Endothelial cell of umbilical vein (primary cell): Measurements from ENCODE around the gene OR10J1. TPM values are rescaled to one million over a fixed set of nuclear protein-coding genes. Genes with fewer than 3 reads are reported as not detected.

Experiments used
- BruUV-seq: library from RNA; stranded (reverse); fragments of 400-500 nt; replicated peaks from 2 replicates; lab custom pipeline; 2021; lab: Mats Ljungman, UMichigan
- CTCF ChIA-PET: fragments of 300-600, 350-600 bp; sonication (Branson Sonifier 250); formaldehyde crosslinking; loops from one replicate; lab custom pipeline; 2021; ENCODE audit warnings: antibody characterized with exemption, inconsistent platforms; lab: Charles Lee
- POLR2A ChIA-PET: fragments of 300-600, 350-600 bp; sonication (Branson Sonifier 250); formaldehyde crosslinking; loops from one replicate; lab custom pipeline; 2021; ENCODE audit warnings: antibody characterized with exemption, inconsistent platforms; lab: Charles Lee
- DNase-seq: peaks from one replicate; pipeline ENCODE4 v3.0.0-alpha.2; 2011; ENCODE audit warnings: low read depth, low spot score
- FAIRE-seq: peaks from 2 replicates; lab custom pipeline; 2011; peaks lifted over from hg19 to GRCh38; lab: Jason Lieb, UNC
- H2AFZ ChIP-seq: 2 replicates; pipeline ENCODE4 v1.6.0; 2012; ENCODE audit warnings: low read depth, low read length, control low read depth, inconsistent platforms
- H3K27ac ChIP-seq: 2 replicates; pipeline ENCODE4 v1.5.1; 2011; ENCODE audit warnings: low read depth, mild to moderate bottlenecking, control low read depth, low read length, moderate library complexity; ENCODE audit not compliant: insufficient read depth
- H3K27me3 ChIP-seq, 2 experiments: 2 replicates each; pipeline versions ENCODE4 v1.6.0 to v1.6.1; 2011; ENCODE audit warnings: low read length in 2 of 2, mixed read lengths in 1 of 2; ENCODE audit not compliant: control insufficient read depth in 2 of 2, insufficient read depth in 2 of 2
- H3K36me3 ChIP-seq, 2 experiments: 2 replicates in 1 of 2; 3 replicates in 1 of 2; pipeline ENCODE4 v1.5.1; 2011; ENCODE audit warnings: low read length in 2 of 2, mild to moderate bottlenecking in 1 of 2, moderate library complexity in 1 of 2; ENCODE audit not compliant: control insufficient read depth in 2 of 2, insufficient read depth in 2 of 2; ENCODE audit errors: extremely low read depth in 1 of 2
- H3K4me1 ChIP-seq: 3 replicates; pipeline ENCODE4 v1.5.1; 2011; ENCODE audit warnings: mild to moderate bottlenecking, low read length; ENCODE audit not compliant: control insufficient read depth, insufficient read depth; ENCODE audit errors: extremely low read depth
- H3K4me2 ChIP-seq: 2 replicates; pipeline ENCODE4 v1.6.1; 2011; ENCODE audit warnings: low read length, control low read depth, mixed read lengths; ENCODE audit not compliant: insufficient read depth
- H3K4me3 ChIP-seq, 3 experiments: fragments of 200-600 bp in 1 of 3; sonication (generic), shearing (Covaris generic) in 1 of 3; replicated peaks in 1 of 3; 2 replicates each; pipeline ENCODE4 v1.5.1; 2011 to 2016; ENCODE audit warnings: control low read depth in 3 of 3, low read length in 3 of 3, mild to moderate bottlenecking in 2 of 3, inconsistent platforms in 1 of 3, low read depth in 1 of 3, moderate library complexity in 1 of 3; ENCODE audit not compliant: insufficient read depth in 1 of 3
- H3K79me2 ChIP-seq: 2 replicates; pipeline ENCODE4 v1.6.0; 2012; ENCODE audit warnings: low read length, inconsistent platforms; ENCODE audit not compliant: control insufficient read depth, insufficient read depth
- H3K9ac ChIP-seq: replicated peaks from 2 replicates; pipeline ENCODE3; 2011; ENCODE audit warnings: low read length, control low read depth; ENCODE audit not compliant: insufficient read depth; ENCODE audit errors: extremely low read depth
- H3K9me1 ChIP-seq: replicated peaks from 3 replicates; pipeline ENCODE4 v1.6.0; 2011; ENCODE audit warnings: mild to moderate bottlenecking, low read length; ENCODE audit not compliant: control insufficient read depth, insufficient read depth; ENCODE audit errors: extremely low read depth
- H3K9me3 ChIP-seq: replicated peaks from 2 replicates; pipeline ENCODE4 v1.5.1; 2012; ENCODE audit warnings: low read length, inconsistent platforms; ENCODE audit not compliant: control insufficient read depth, insufficient read depth
- H4K20me1 ChIP-seq: replicated peaks from 2 replicates; pipeline ENCODE3; 2011; ENCODE audit warnings: mild to moderate bottlenecking, low read length; ENCODE audit not compliant: control insufficient read depth, insufficient read depth; ENCODE audit errors: extremely low read depth
- CTCF ChIP-seq, 2 donors: IDR thresholded peaks; 1 replicate in 1 of 2; 2 replicates in 1 of 2; pipeline ENCODE4 v1.5.1; 2011; ENCODE audit warnings: low read length in 2 of 2, mild to moderate bottlenecking in 2 of 2, moderate library complexity in 2 of 2, control low read depth in 1 of 2, inconsistent platforms in 1 of 2, low read depth in 1 of 2; ENCODE audit not compliant: insufficient read depth in 1 of 2; ENCODE audit errors: extremely low read depth in 1 of 2
- EZH2 ChIP-seq: IDR thresholded peaks from 2 replicates; pipeline ENCODE4 v1.6.1; 2012; ENCODE audit warnings: borderline replicate concordance, low read depth, mild to moderate bottlenecking, moderate library complexity, low read length, inconsistent platforms; ENCODE audit not compliant: severe bottlenecking
- FOS ChIP-seq: IDR thresholded peaks from 2 replicates; pipeline ENCODE4 v1.6.1; 2011; ENCODE audit warnings: mild to moderate bottlenecking, low read length, moderate library complexity, borderline replicate concordance; ENCODE audit not compliant: insufficient read depth
- GATA2 ChIP-seq: IDR thresholded peaks from 2 replicates; pipeline ENCODE4 v1.7.0; 2011; ENCODE audit warnings: low read depth, mild to moderate bottlenecking, moderate library complexity, mixed read lengths, low read length; ENCODE audit not compliant: insufficient read length, insufficient read depth
- JUN ChIP-seq: IDR thresholded peaks from 2 replicates; pipeline ENCODE4 v1.6.1; 2011; ENCODE audit warnings: borderline replicate concordance, low read depth; ENCODE audit not compliant: insufficient read length, insufficient read depth
- MYC ChIP-seq: IDR thresholded peaks from one replicate; pipeline ENCODE4 v1.6.1; 2011; ENCODE audit warnings: mild to moderate bottlenecking, low read depth, low read length
- POLR2A ChIP-seq: IDR thresholded peaks from 2 replicates; pipeline ENCODE4 v1.6.1; 2012; ENCODE audit warnings: low read depth, mild to moderate bottlenecking, control low read depth, low read length
- POLR2AphosphoS5 ChIP-seq: IDR thresholded peaks from 2 replicates; pipeline ENCODE4 v1.6.1; 2012; ENCODE audit warnings: low read depth, mild to moderate bottlenecking, control low read depth, low read length, moderate library complexity; ENCODE audit not compliant: insufficient read depth
- dilution Hi-C: fragments of 300-500 bp; cut with MboI; formaldehyde crosslinking; loops from one replicate; pipeline ENCODE4 v1.15.0; 2019; ENCODE audit warnings: low sequenced_read_pairs; ENCODE audit not compliant: extremely low pct_ligation_motif_present
- intact Hi-C: fragments of 100-400 bp; cut with micrococcal nuclease; formaldehyde crosslinking; loops from one replicate; pipeline ENCODE4 v1.10.0; 2022
- polyA plus RNA-seq, 4 experiments: library from polyadenylated mRNA; depleted of rRNA in 3 of 4; stranded (reverse) in 3 of 4; unstranded in 1 of 4; fragments of >200 nt; gene quantifications; 2 replicates each; pipeline versions ENCODE4 v1.2.1 to v1.2.3, GENCODE V29; 2011 to 2012; ENCODE audit warnings: missing spikeins in 1 of 4
- total RNA-seq: library from RNA; stranded (reverse); gene quantifications from 2 replicates; pipeline ENCODE4 v1.2.3, GENCODE V29; 2021
- TF ChIP-seq, protein P1 (sequence below): IDR thresholded peaks from 2 replicates; pipeline ENCODE4 v1.6.1; 2011; ENCODE audit not compliant: insufficient read depth, insufficient read length

The OR10J1 gene
- total and polyA plus RNA-seq, 2 donors (not counting 3 experiments of a cell fraction or from before 2014, with no cell fraction given), result not detected

DNA sequence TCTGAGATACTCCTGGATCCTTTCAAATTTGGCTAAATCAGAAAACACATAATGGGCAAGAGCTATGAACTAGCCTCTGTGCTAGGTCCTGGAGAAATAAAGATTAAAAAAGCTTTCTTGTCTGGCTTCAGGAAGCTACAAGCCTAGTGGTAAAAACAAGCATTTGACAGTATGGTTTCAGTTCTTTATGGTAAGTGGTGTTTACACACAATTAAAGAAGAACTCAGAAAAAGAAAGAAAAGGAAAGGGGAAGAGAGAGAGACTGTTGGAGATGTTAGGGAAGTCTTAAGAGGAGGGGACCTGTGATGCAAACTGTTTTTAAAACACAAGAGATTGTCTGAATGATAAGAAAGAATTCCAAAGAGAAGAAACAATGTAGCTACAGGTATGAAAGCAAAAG, 1.8 kb downstream of the OR10J1 start:
- TF ChIP-seq JUN, result no peak
- no peak for TF ChIP-seq GATA2
- TF ChIP-seq FOS, result no peak
- no peak for TF ChIP-seq POLR2AphosphoS5
- TF ChIP-seq, protein P1, sequence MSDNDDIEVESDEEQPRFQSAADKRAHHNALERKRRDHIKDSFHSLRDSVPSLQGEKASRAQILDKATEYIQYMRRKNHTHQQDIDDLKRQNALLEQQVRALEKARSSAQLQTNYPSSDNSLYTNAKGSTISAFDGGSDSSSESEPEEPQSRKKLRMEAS, result no peak
- TF ChIP-seq MYC, result no peak
- TF ChIP-seq POLR2A, result no peak
- TF ChIP-seq CTCF (IDR thresholded peaks at IDR 0.05; ENCODE audit: extremely low read depth in 1 of 2, insufficient read depth in 1 of 2, low read depth in 1 of 2, low read length in 2 of 2), result no peak
- TF ChIP-seq EZH2, result no peak
- Histone ChIP-seq H4K20me1 (no peaks in the 10 kb centered on the region), H3K36me3 (no peaks in the 10 kb centered on the region), H3K27ac (no peak overlapping the region), H3K9me3 (no peaks in the 10 kb centered on the region), H3K9me1 (no peaks in the 10 kb centered on the region), H3K79me2 (no peaks in the 10 kb centered on the region), H3K4me3 (no peak overlapping the region), H3K27me3 (no peaks in the 10 kb centered on the region), H2AFZ (no peak overlapping the region), H3K4me2 (no peak overlapping the region), H3K9ac (no peak overlapping the region), H3K4me1 (no peaks in the 10 kb centered on the region)
- no TSS peak for BruUV-seq
- POLR2A ChIA-PET, result no interaction called here
- DNase-seq (no peak), FAIRE-seq (no peak)
- dilution Hi-C loops, result no loop called here
- intact Hi-C loops, result no loop called here
- CTCF ChIA-PET, result no interaction called here
